Hepatic stellate cell (primary cell): ENCODE measurements around the gene SLC10A6.

Source experiments
- DNase-seq: peaks from one replicate; pipeline ENCODE4 v3.0.0; 2011; ENCODE audit warnings: low spot score

The SLC10A6 gene

DNA sequence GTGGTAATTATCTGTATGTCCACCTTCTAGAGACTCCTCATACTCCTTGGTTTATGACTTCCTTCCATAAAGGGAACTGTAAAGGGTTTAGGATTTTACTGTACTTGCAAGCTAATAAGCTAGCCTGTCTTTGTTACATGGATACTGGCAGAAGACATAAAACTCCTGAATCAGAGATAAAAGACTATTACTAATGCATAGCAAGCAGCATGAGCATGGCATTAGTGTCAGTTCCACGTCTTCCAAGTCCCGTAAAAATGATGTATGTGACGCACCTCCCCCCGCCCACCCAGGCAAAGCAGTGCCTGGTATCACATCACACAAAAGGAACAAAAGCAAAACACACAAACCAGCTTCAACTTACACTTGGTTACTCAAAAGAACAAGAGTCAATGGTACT lies 71.0 kb downstream of the SLC10A6 start:
- no peak for DNase-seq

DNA sequence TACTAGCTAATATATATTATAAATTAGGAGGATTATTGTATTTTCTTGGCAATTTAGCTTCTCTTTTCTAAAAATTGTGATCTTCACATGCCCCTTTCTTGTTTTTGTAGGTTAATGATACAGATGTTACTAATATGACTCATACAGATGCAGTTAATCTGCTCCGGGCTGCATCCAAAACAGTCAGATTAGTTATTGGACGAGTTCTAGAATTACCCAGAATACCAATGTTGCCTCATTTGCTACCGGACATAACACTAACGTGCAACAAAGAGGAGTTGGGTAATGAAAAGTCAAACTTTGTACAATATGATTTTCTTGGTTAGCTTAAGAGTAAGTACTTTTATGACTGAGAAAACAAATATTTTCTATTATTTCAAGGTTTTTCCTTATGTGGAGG lies 74.1 kb downstream of the SLC10A6 start:
- DNase-seq: no peak
